Breast epithelium (tissue), 4 donors: Measurements from ENCODE around the gene MOXD1. TPM values are rescaled to one million over a fixed set of nuclear protein-coding genes. Genes with fewer than 3 reads are reported as not detected.

Source experiments
- DNase-seq, 2 donors: peaks; one replicate each; pipeline ENCODE4 v3.0.0-alpha.2; 2019; ENCODE audit warnings: low spot score in 2 of 2
- H3K27ac ChIP-seq, 2 donors: fragments of 200-600 bp; sonication (generic) in 1 of 2; one replicate each; pipeline ENCODE4 v1.5.1; 2016 to 2019; ENCODE audit warnings: mild to moderate bottlenecking in 1 of 2
- H3K27me3 ChIP-seq, 2 donors: fragments of 200-600 bp; sonication (generic) in 1 of 2; one replicate each; pipeline versions ENCODE4 v1.5.1 to v1.6.0; 2017 to 2019; ENCODE audit warnings: control low read depth in 1 of 2, mild to moderate bottlenecking in 1 of 2
- H3K36me3 ChIP-seq: fragments of 200-600 bp; one replicate; pipeline ENCODE4 v1.5.1; 2019
- H3K4me1 ChIP-seq, 2 donors: fragments of 200-600 bp; sonication (generic); one replicate each; pipeline ENCODE4 v1.5.1; 2016 to 2019; ENCODE audit warnings: control low read depth in 1 of 2
- H3K4me3 ChIP-seq, 3 donors: fragments of 200-600 bp; sonication (generic); 1 replicate in 2 of 3; 2 replicates in 1 of 3; pipeline ENCODE4 v1.5.1; 2016 to 2019; ENCODE audit warnings: mild to moderate bottlenecking in 3 of 3, moderate library complexity in 2 of 3
- H3K9me3 ChIP-seq, 2 donors: fragments of 200-600 bp; sonication (generic) in 1 of 2; one replicate each; pipeline ENCODE4 v1.5.1; 2016 to 2019; ENCODE audit warnings: control low read depth in 1 of 2
- CTCF ChIP-seq, 3 donors: fragments of 450-650 bp; IDR thresholded peaks; one replicate each; pipeline ENCODE4 v1.5.1; 2016 to 2017; ENCODE audit warnings: antibody characterized with exemption in 3 of 3, mild to moderate bottlenecking in 3 of 3, moderate library complexity in 3 of 3
- POLR2A ChIP-seq: fragments of 450-650 bp; IDR thresholded peaks from one replicate; pipeline ENCODE4 v1.6.1; 2016; ENCODE audit warnings: antibody characterized with exemption, mild to moderate bottlenecking, moderate library complexity
- POLR2AphosphoS5 ChIP-seq, 3 donors: sonication (generic); formaldehyde crosslinking; IDR thresholded peaks; one replicate each; pipeline ENCODE4 v1.6.1; 2017; ENCODE audit warnings: antibody characterized with exemption in 3 of 3
- intact Hi-C: fragments of 100-400 bp; cut with DNase I; formaldehyde crosslinking; loops from one replicate; pipeline ENCODE4 v1.15.1; 2023; ENCODE audit warnings: low total_unique reads
- total RNA-seq, 3 donors: library from RNA; depleted of rRNA; stranded (reverse); fragments of >200 nt; gene quantifications; one replicate each; pipeline ENCODE4 v1.1.0, GENCODE V29; 2016

MOXD1 gene
- total RNA-seq, result 1 to 10 TPM; 1.8 to 2.9 (median 1.9) TPM

GRCh38 chr6:132400883-132401617, at the start of gene MOXD1:
Gene MOXD1 (minus strand): TSS chr6:132401475. CDS start chr6:132401426, 49 bp downstream.
- peaks cover 0 to 8% of the 10 kb centered on the region in 2 donors for H3K27me3 ChIP-seq
- no peak for TF ChIP-seq CTCF (IDR thresholded peaks at IDR 0.05)
- no peak for TF ChIP-seq POLR2A
- no peak for TF ChIP-seq POLR2AphosphoS5 (IDR thresholded peaks at IDR 0.05)
- intact Hi-C loops, result no loop called here
- H3K9me3 ChIP-seq, result no peaks in the 10 kb centered on the region
- H3K4me3 ChIP-seq, result peak within 1 kb of the TSS; percentile 53 to 71 (median 66)
- H3K4me1 ChIP-seq, result no peaks in the 10 kb centered on the region
- H3K27ac ChIP-seq, result no peak within 1 kb of the TSS
- DNase-seq, result no peak
- no peaks in the 10 kb centered on the region for H3K36me3 ChIP-seq

- DNase-seq, result no peak
- Histone ChIP-seq H3K27ac (no peak overlapping the region), H3K4me3 (no peak overlapping the region), H3K4me1 (no peaks in the 10 kb centered on the region), H3K27me3 (no peaks in the 10 kb centered on the region), H3K36me3 (no peaks in the 10 kb centered on the region), H3K9me3 (peaks cover 6 to 11% of the 10 kb centered on the region in 2 donors)
- intact Hi-C loops, result no loop called here
- no peak for TF ChIP-seq POLR2AphosphoS5 (IDR thresholded peaks at IDR 0.05)
- no peak for TF ChIP-seq POLR2A
- TF ChIP-seq CTCF (IDR thresholded peaks at IDR 0.05), result no peak
Measured at GRCh38 chr6:132446855-132447241, 45.6 kb upstream of the MOXD1 start.

GRCh38 chr6:132446141-132446854, 45.0 kb upstream of the MOXD1 start:
- Histone ChIP-seq H3K36me3 (no peaks in the 10 kb centered on the region), H3K4me1 (no peaks in the 10 kb centered on the region), H3K4me3 (no peak overlapping the region), H3K9me3 (peaks cover 6 to 11% of the 10 kb centered on the region in 2 donors), H3K27me3 (no peaks in the 10 kb centered on the region), H3K27ac (no peak overlapping the region)
- DNase-seq, result no peak
- intact Hi-C loops, result no loop called here
- no peak for TF ChIP-seq POLR2AphosphoS5 (IDR thresholded peaks at IDR 0.05)
- no peak for TF ChIP-seq POLR2A
- no peak for TF ChIP-seq CTCF (IDR thresholded peaks at IDR 0.05)

- intact Hi-C loops, result no loop called here
- peaks cover 6 to 11% of the 10 kb centered on the region in 2 donors for H3K9me3 ChIP-seq
- no peak for TF ChIP-seq POLR2A
- TF ChIP-seq POLR2AphosphoS5 (IDR thresholded peaks at IDR 0.05), result no peak
- no peak for TF ChIP-seq CTCF (IDR thresholded peaks at IDR 0.05)
- H3K27ac ChIP-seq, result no peak overlapping the region
- no peak for DNase-seq
- H3K4me3 ChIP-seq, result no peak overlapping the region
- H3K27me3 ChIP-seq, result no peaks in the 10 kb centered on the region
- no peaks in the 10 kb centered on the region for H3K4me1 ChIP-seq
- H3K36me3 ChIP-seq, result no peaks in the 10 kb centered on the region
Measured at GRCh38 chr6:132445201-132445951, 44.1 kb upstream of the MOXD1 start.
